NCI-H2196 (cell line): ENCODE measurements around the gene ASPSCR1.
"Not testable (repeated sequence)": the region's sequence is repeated elsewhere in the genome, so short reads cannot be mapped to it uniquely, and the experiment has no call there.

ENCODE experiments used
- DNase-seq: peaks from one replicate; lab custom pipeline; 2025; ENCODE audit not compliant: unreplicated experiment; lab: John Stamatoyannopoulos, UW

Gene ASPSCR1

GRCh38 chr17:81978524-81979298, 1.3 kb downstream of the ASPSCR1 start:
- DNase-seq: no peak

GRCh38 chr17:81980122-81980521, 2.7 kb downstream of the ASPSCR1 start:
- DNase-seq: no peak

GRCh38 chr17:81980707-81981343, 3.4 kb downstream of the ASPSCR1 start:
- DNase-seq: no peak

- not testable (repeated sequence) for DNase-seq
These were observed 4.1 kb downstream of the ASPSCR1 start for GRCh38 chr17:81981511-81981910.

GRCh38 chr17:81983011-81983638, 5.7 kb downstream of the ASPSCR1 start:
- DNase-seq: no peak

- no peak for DNase-seq
These were observed 6.4 kb downstream of the ASPSCR1 start for GRCh38 chr17:81983639-81984373.

GRCh38 chr17:81984773-81985410, 7.5 kb downstream of the ASPSCR1 start:
- DNase-seq: no peak

- no peak for DNase-seq
These were observed 9.2 kb downstream of the ASPSCR1 start for GRCh38 chr17:81986606-81987005.

- DNase-seq: no peak
These were observed 9.8 kb downstream of the ASPSCR1 start for GRCh38 chr17:81987161-81987770.

GRCh38 chr17:81990836-81991683, 13.6 kb downstream of the ASPSCR1 start:
- no peak for DNase-seq

GRCh38 chr17:81991684-81992305, 14.4 kb downstream of the ASPSCR1 start:
- peak; percentile 98 for DNase-seq

- no peak for DNase-seq
These were observed 15.1 kb downstream of the ASPSCR1 start for GRCh38 chr17:81992306-81993102.

GRCh38 chr17:81993729-81994592, 16.5 kb downstream of the ASPSCR1 start:
- DNase-seq: no peak

GRCh38 chr17:81994593-81995462, 17.4 kb downstream of the ASPSCR1 start:
- DNase-seq: no peak

GRCh38 chr17:81995463-81996231, 18.2 kb downstream of the ASPSCR1 start:
- DNase-seq: no peak
